ENCODE measurements around the gene ITGA5.

DNA sequence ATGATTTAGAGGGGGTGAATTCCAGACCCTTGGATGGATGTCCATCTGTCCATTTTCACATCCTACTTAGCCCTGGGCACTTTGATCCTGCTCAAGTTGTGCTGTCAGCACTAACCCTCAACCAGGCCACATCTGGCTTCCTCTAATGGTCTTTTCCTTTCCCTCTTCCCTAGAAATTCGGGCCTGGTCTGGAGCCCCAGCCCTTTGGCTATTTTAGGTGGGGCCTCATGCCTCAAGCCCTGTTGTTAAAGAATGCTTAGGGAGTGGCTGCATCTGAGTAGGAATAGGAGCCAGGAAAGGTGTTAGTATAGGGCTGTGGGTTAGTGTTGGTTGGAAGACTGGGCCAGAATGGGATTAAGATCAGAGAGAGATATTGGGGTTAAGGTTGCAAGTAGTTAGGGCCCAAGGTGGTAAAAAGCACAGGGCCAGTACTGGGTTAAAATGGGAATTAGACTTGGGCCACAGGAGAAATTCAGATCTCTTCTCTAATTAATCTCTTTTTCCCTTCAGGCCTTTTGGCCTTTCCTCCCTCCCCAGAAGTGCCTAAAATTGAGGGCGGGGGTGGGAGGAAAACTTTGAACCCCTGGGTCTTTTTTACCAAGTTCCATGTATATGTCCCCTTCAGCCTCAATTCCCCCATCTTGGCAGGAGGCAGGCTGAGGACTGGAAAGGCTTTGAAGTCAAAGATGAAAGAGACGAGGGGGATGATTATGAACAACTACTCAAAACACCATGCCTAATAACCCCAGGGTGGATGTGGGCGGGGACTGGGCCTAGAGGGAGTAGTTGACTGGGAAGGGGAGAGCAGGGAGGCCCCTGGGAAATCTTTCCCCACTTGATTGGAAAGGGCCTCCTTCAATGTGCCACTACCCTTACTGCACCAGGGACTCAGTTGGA is 30.6 kb downstream of the ITGA5 start:
- no peak for TF ChIP-seq EZH2 (IDR thresholded peaks at IDR 0.05; ENCODE audit: borderline replicate concordance, low read depth, low read length, poor library complexity, severe bottlenecking)
- TF ChIP-seq, protein P1, sequence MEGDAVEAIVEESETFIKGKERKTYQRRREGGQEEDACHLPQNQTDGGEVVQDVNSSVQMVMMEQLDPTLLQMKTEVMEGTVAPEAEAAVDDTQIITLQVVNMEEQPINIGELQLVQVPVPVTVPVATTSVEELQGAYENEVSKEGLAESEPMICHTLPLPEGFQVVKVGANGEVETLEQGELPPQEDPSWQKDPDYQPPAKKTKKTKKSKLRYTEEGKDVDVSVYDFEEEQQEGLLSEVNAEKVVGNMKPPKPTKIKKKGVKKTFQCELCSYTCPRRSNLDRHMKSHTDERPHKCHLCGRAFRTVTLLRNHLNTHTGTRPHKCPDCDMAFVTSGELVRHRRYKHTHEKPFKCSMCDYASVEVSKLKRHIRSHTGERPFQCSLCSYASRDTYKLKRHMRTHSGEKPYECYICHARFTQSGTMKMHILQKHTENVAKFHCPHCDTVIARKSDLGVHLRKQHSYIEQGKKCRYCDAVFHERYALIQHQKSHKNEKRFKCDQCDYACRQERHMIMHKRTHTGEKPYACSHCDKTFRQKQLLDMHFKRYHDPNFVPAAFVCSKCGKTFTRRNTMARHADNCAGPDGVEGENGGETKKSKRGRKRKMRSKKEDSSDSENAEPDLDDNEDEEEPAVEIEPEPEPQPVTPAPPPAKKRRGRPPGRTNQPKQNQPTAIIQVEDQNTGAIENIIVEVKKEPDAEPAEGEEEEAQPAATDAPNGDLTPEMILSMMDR (conservative IDR thresholded peaks at IDR 0.05; ENCODE audit: low read depth, low read length) = no peak

Data from A673 (cell line).